ENCODE measurements around the gene CDH12.

Gene CDH12

DNA sequence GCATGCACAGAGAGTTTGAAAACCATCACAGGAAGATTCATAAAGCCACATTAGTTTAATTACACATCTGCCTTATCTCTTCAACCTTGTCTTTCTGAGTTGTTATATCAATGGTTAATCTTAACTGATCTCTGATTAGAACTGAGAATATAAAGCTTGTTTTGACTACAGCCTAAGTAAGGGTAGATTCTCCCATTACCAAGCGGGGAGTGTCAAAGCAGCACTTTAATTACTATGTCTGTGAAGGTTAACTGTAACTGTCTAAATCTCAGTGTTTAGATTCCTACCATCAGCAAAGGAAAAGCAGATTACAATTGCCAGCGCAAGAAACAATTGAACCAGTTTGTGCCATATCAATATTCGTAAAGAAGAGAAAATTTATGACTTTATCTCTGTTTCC, 348.7 kb downstream of the CDH12 start (continued):
- TF ChIP-seq, protein P1, sequence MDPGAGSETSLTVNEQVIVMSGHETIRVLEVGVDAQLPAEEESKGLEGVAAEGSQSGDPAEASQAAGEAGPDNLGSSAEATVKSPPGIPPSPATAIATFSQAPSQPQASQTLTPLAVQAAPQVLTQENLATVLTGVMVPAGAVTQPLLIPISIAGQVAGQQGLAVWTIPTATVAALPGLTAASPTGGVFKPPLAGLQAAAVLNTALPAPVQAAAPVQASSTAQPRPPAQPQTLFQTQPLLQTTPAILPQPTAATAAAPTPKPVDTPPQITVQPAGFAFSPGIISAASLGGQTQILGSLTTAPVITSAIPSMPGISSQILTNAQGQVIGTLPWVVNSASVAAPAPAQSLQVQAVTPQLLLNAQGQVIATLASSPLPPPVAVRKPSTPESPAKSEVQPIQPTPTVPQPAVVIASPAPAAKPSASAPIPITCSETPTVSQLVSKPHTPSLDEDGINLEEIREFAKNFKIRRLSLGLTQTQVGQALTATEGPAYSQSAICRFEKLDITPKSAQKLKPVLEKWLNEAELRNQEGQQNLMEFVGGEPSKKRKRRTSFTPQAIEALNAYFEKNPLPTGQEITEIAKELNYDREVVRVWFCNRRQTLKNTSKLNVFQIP (CRISPR knock-in tag; IDR thresholded peaks at IDR 0.05; ENCODE audit: borderline replicate concordance, low read depth): no peak

DNA sequence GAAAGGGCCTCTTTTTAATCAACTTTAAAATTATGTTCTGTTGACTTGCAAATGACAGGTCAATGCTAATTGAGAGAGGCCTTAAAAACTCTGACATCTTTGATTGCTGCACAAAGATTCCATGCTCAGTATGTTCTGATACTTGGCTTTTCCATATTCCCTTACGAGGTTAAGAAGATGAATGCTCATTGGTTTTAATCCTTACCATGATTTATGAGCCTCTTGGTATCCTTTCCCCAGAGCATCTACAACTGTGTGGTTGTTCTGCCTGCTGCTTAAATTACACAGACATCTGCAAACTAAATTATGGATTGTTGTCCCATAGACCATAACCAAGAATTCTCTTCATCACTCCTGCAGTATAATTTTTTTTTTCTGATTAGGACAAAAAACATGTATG, 352.6 kb downstream of the CDH12 start:
- no peak for ATAC-seq
- TF ChIP-seq TOX (CRISPR knock-in tag; IDR thresholded peaks at IDR 0.05; ENCODE audit: borderline replicate concordance) (no peak), GLIS3 (CRISPR knock-in tag; IDR thresholded peaks at IDR 0.05) (no peak), CSDC2 (CRISPR knock-in tag; IDR thresholded peaks at IDR 0.05) (no peak)

DNA sequence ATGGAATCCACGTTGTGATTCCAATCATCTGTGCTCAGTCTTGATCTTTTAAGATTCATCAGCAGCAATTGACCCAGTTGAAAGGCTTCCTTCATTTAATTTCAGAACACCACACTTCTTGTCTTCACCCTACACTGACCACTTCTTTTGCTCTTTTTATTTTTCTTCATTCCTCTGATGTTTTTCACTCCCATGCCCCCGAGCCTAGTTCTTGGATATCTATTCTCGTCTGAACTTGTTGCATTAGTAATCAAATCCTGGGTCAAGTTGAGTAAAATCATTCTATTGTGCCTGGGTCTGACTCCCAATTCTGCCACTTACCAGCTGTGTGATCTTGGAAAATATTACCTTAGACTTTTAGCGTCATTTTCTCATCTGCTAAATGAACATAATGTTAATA, 356.5 kb downstream of the CDH12 start:
- no peak for ATAC-seq
- TF ChIP-seq BACH2 (CRISPR knock-in tag; IDR thresholded peaks at IDR 0.05; ENCODE audit: borderline replicate concordance) (no peak), ZNF70 (CRISPR knock-in tag; IDR thresholded peaks at IDR 0.05) (no peak), TCF4 (CRISPR knock-in tag; IDR thresholded peaks at IDR 0.05; ENCODE audit: borderline replicate concordance) (no peak), CSDC2 (CRISPR knock-in tag; IDR thresholded peaks at IDR 0.05) (no peak)
- TF ChIP-seq, protein P2, sequence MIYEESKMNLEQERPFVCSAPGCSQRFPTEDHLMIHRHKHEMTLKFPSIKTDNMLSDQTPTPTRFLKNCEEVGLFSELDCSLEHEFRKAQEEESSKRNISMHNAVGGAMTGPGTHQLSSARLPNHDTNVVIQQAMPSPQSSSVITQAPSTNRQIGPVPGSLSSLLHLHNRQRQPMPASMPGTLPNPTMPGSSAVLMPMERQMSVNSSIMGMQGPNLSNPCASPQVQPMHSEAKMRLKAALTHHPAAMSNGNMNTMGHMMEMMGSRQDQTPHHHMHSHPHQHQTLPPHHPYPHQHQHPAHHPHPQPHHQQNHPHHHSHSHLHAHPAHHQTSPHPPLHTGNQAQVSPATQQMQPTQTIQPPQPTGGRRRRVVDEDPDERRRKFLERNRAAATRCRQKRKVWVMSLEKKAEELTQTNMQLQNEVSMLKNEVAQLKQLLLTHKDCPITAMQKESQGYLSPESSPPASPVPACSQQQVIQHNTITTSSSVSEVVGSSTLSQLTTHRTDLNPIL (CRISPR knock-in tag; IDR thresholded peaks at IDR 0.05; ENCODE audit: low read depth): no peak

DNA sequence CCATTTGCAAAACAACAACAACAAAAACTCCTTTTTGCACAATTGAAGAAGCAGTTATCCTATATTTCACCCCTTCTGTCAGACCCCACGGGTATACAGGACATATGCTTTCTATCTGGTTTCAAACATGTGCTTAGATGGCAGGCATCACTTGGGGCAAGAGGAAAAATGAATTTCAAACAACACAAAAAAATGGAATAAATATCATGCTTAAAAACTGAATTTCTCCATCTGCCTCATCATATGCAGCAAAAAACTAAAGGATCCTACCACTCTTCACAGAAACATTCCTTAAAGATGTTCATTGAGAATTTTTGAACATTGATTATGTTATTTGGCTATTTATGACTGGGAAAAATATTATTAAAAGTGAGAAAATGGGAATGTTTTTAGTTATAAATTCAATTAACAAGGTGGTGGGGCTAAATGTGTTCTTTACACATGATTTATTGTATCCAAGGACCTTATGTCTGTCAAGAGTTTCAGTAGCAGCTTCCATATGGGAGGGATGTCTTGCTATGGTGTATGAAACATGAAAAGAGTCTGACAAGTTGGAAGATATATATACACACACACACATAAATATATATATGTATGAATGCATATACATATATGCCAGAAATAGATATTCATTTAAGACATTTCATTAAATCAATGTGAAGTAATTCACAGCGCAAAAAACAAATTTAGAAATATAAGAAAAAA, 358.0 kb downstream of the CDH12 start:
- TF ChIP-seq ESRRG (CRISPR knock-in tag; IDR thresholded peaks at IDR 0.05): no peak
- no peak for TF ChIP-seq ZNF70 (CRISPR knock-in tag; IDR thresholded peaks at IDR 0.05)
- TF ChIP-seq, protein P3, sequence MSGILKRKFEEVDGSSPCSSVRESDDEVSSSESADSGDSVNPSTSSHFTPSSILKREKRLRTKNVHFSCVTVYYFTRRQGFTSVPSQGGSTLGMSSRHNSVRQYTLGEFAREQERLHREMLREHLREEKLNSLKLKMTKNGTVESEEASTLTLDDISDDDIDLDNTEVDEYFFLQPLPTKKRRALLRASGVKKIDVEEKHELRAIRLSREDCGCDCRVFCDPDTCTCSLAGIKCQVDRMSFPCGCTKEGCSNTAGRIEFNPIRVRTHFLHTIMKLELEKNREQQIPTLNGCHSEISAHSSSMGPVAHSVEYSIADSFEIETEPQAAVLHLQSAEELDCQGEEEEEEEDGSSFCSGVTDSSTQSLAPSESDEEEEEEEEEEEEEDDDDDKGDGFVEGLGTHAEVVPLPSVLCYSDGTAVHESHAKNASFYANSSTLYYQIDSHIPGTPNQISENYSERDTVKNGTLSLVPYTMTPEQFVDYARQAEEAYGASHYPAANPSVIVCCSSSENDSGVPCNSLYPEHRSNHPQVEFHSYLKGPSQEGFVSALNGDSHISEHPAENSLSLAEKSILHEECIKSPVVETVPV (CRISPR knock-in tag; IDR thresholded peaks at IDR 0.05): no peak
- TF ChIP-seq ARNTL (CRISPR knock-in tag; IDR thresholded peaks at IDR 0.05; ENCODE audit: borderline replicate concordance, low read depth): no peak
- no peak for TF ChIP-seq TCF4 (CRISPR knock-in tag; IDR thresholded peaks at IDR 0.05; ENCODE audit: borderline replicate concordance)
- TF ChIP-seq ZFP3 (CRISPR knock-in tag; IDR thresholded peaks at IDR 0.05): no peak
- no peak for TF ChIP-seq PPARA (CRISPR knock-in tag; IDR thresholded peaks at IDR 0.05; ENCODE audit: borderline replicate concordance)
- no peak for ATAC-seq

DNA sequence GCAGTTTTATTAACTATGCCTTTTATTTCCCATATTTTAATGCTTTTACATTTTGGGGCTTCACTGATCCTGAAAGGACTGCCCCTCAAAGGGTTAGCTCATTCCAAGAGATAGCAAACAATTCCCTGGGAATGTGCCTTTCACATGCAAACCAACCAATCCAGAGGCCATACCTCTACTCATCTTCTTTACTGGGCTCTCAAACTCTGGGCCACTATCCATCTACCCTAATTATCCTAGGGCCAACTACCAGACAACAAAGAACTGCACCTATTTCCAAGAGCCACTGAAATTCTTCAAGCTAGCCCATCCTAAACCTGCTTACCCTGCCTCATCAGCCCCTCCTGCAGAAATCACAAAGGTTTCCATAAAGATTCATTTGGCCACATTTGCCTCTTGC, 364.7 kb downstream of the CDH12 start:
- ATAC-seq: no peak
- TF ChIP-seq ZNF8 (CRISPR knock-in tag; IDR thresholded peaks at IDR 0.05) (no peak), OSR1 (CRISPR knock-in tag; IDR thresholded peaks at IDR 0.05) (no peak), SNAI2 (CRISPR knock-in tag; IDR thresholded peaks at IDR 0.05) (no peak), ZC3H10 (CRISPR knock-in tag; IDR thresholded peaks at IDR 0.05) (no peak), TCF4 (CRISPR knock-in tag; IDR thresholded peaks at IDR 0.05; ENCODE audit: borderline replicate concordance) (no peak), ZNF70 (CRISPR knock-in tag; IDR thresholded peaks at IDR 0.05) (no peak), ISL1 (CRISPR knock-in tag; IDR thresholded peaks at IDR 0.05) (no peak), RARB (CRISPR knock-in tag; IDR thresholded peaks at IDR 0.05) (no peak), ZFP3 (CRISPR knock-in tag; IDR thresholded peaks at IDR 0.05) (no peak), BACH2 (CRISPR knock-in tag; IDR thresholded peaks at IDR 0.05; ENCODE audit: borderline replicate concordance) (no peak), CSDC2 (CRISPR knock-in tag; IDR thresholded peaks at IDR 0.05) (no peak), PPARA (CRISPR knock-in tag; IDR thresholded peaks at IDR 0.05; ENCODE audit: borderline replicate concordance) (no peak), GLIS3 (CRISPR knock-in tag; IDR thresholded peaks at IDR 0.05) (no peak), ESRRG (CRISPR knock-in tag; IDR thresholded peaks at IDR 0.05) (no peak), ZFP30 (CRISPR knock-in tag; IDR thresholded peaks at IDR 0.05) (no peak)
- TF ChIP-seq, protein P4, sequence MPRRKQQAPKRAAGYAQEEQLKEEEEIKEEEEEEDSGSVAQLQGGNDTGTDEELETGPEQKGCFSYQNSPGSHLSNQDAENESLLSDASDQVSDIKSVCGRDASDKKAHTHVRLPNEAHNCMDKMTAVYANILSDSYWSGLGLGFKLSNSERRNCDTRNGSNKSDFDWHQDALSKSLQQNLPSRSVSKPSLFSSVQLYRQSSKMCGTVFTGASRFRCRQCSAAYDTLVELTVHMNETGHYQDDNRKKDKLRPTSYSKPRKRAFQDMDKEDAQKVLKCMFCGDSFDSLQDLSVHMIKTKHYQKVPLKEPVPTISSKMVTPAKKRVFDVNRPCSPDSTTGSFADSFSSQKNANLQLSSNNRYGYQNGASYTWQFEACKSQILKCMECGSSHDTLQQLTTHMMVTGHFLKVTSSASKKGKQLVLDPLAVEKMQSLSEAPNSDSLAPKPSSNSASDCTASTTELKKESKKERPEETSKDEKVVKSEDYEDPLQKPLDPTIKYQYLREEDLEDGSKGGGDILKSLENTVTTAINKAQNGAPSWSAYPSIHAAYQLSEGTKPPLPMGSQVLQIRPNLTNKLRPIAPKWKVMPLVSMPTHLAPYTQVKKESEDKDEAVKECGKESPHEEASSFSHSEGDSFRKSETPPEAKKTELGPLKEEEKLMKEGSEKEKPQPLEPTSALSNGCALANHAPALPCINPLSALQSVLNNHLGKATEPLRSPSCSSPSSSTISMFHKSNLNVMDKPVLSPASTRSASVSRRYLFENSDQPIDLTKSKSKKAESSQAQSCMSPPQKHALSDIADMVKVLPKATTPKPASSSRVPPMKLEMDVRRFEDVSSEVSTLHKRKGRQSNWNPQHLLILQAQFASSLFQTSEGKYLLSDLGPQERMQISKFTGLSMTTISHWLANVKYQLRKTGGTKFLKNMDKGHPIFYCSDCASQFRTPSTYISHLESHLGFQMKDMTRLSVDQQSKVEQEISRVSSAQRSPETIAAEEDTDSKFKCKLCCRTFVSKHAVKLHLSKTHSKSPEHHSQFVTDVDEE (CRISPR knock-in tag; IDR thresholded peaks at IDR 0.05): no peak
- TF ChIP-seq, protein P3 (CRISPR knock-in tag; IDR thresholded peaks at IDR 0.05): no peak
- TF ChIP-seq, protein P2 (CRISPR knock-in tag; IDR thresholded peaks at IDR 0.05; ENCODE audit: low read depth): no peak
